ENCODE measurements around the gene ADRM1.

DNA sequence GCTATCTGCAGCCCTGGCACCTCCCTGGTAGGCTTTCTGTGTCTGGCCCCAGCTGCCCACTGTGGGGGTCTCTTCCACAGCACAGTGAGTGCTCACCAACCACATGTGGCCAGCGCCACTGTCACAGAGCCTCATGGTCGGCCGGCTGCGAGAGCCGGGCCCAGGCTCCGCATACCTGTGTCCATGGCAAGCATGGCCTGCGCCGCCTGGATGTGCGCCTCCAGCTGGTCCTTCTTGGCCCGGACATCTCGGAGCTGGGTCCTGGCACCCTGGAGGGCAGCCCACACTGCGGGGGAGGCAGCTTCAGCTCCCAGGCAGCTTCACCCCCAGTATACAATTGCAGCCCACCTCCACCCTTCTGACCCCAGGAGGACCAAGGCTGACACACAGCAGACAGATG, 13.0 kb downstream of the ADRM1 start:
- TF ChIP-seq, protein P1, sequence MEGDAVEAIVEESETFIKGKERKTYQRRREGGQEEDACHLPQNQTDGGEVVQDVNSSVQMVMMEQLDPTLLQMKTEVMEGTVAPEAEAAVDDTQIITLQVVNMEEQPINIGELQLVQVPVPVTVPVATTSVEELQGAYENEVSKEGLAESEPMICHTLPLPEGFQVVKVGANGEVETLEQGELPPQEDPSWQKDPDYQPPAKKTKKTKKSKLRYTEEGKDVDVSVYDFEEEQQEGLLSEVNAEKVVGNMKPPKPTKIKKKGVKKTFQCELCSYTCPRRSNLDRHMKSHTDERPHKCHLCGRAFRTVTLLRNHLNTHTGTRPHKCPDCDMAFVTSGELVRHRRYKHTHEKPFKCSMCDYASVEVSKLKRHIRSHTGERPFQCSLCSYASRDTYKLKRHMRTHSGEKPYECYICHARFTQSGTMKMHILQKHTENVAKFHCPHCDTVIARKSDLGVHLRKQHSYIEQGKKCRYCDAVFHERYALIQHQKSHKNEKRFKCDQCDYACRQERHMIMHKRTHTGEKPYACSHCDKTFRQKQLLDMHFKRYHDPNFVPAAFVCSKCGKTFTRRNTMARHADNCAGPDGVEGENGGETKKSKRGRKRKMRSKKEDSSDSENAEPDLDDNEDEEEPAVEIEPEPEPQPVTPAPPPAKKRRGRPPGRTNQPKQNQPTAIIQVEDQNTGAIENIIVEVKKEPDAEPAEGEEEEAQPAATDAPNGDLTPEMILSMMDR (IDR thresholded peaks at IDR 0.05): no peak
- no peak for TF ChIP-seq EZH2phosphoT487 (IDR thresholded peaks at IDR 0.05)

Data from neural progenitor cell (in vitro differentiated cells).